Middle frontal gyrus (tissue), 1 donor: Measurements from ENCODE around the gene ZDHHC13.
"Not testable (repeated sequence)": the region's sequence is repeated elsewhere in the genome, so short reads cannot be mapped to it uniquely, and the experiment has no call there.

Experiments used
- DNase-seq: peaks from one replicate; pipeline ENCODE4 v3.0.0-alpha.2; 2015; ENCODE audit warnings: low spot score; ENCODE audit errors: extremely low spot score

Gene ZDHHC13

DNA sequence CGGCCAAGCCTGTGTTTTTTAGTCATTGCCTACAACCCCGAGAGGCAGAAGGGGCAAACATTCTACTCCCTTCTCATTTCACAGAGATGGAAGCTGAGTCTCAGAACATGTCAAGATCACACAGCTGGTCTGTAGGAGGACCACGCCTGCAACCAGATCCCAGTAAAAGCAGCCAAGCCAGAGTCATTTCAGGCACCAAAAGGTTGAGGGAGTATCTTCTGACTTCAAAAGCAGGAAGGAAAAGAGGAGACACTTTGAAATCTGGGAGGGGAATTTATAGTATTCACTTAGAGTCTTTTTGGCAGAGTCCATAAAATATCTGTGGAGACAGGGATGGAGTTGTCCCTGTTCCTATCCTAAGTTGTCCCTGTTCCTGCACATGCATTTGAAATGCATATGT is 17.9 kb upstream of the ZDHHC13 start:
- DNase-seq, result no peak

DNA sequence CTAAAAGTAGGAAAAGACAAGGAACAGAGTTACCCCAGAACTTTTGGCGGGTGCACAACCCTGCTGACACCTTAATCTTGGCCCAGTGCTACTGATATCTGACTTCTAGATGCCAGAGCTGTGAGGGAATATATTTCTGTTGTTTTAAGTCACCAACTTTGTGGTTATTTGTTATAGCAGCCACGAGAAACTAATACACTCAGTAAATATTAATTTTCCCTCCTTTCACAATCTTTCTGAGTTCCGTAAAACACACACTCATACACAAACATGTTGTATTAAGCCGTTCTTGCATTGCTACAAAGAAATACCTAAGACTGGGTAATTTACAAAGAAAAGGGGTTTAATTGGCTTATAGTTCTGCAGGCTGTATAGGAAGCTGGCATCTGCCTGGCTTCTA is 16.1 kb upstream of the ZDHHC13 start:
- DNase-seq, result no peak

DNA sequence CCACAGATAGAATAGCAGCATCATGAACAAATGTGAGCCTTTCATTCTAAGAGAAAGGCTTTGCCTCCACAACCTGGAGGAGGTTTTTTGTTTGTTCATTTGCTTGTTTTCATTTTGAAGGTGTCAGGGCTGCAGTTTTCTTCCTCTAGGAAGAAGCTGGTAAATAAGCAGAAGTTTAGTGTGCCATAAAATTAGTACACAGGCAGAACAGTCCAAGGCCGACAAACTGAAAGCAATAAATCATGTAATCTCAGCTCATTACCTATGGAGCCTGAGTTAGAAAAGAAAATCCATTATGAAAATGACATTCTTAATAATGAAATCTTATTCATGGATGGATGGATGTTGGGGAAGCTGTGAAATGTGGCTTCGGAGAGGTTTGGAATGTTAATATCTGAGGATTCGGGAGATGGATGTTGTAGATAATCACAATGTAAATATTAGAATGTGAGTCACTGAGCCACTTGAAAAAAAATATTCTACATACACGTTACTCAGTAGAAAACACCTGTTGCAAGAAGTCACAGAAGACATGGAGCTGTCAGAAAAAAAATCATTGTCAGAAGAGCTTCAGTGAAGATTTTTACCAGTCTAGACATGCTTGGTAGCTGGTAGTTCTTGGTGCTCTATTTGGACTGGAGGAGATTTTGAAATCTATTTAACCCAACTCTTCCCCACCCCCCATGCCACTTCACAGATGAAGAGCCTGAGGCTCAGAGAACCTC is 15.0 kb upstream of the ZDHHC13 start:
- no peak for DNase-seq

DNA sequence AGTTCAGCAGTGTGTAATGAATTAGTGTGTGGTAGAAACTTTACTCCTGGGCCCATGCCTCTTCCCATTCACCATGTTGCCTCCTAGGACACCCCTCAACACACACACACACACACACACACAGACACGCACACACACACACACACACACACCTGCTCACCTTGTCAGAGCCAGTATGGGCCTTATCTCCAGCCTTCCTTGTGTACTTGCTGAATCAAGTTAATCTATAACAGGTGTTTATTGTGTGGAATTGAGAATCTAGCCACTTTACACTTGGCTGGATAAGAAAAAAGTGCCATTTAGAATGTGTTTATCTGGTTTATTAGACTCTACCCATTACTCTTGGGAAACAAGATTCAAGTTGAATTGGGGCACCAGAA is 14.5 kb upstream of the ZDHHC13 start:
- no peak for DNase-seq

DNA sequence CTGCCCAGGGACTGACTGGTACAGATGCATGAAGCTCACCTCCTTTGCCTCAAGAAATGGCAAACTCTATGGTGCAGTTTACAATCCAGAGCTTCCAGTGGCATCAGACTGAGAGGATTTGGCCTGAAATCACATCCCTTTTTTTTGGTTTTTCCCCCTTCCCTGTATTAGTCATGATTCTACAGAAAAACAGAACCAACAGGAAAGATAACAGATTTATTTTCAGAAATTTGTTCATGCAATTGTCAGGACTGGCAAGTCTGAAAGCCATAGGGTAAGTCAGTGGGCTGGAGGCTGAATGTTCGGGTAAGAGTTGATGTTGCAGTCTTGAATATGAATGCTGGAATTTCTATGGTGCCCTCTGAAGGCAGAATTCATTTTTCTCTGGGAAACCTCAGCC is 12.0 kb upstream of the ZDHHC13 start:
- no peak for DNase-seq

DNA sequence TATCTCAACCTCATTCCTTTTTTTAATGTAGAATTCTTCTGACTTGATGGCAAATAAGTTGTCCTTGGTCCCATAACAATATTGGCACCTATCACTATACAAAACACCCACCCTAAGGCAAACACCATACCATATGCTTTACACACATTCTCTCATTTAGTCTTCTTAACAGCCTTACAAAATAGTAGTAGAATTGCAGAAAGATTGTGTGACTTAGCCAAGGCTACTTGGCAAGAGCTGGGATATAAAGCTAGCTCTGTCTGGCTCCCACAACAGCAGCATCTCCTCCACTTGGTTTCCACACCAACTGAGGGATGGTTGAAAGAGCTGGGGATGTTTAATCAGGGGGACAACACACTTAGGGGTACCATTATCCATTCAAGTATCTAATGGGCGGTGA is 9.8 kb upstream of the ZDHHC13 start:
- no peak for DNase-seq

DNA sequence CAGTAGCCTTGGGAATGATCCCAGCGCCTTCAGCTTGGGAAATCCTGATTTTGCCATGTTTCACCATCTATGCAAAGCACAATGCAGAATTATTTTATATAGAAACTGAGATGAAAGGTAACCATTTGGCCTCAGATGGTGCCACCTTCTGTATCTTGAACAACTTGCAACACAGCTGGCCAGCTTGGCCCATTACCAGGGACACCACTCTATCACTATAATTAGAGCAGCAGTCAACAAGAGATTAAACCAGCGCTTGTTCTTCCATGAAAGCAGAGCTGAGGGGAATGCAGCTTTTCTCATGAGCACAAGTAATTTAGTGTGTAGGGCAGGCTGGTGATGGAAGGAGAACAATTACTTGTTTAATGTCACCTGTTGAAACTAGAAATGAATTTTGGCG is 6.7 kb upstream of the ZDHHC13 start:
- no peak for DNase-seq

DNA sequence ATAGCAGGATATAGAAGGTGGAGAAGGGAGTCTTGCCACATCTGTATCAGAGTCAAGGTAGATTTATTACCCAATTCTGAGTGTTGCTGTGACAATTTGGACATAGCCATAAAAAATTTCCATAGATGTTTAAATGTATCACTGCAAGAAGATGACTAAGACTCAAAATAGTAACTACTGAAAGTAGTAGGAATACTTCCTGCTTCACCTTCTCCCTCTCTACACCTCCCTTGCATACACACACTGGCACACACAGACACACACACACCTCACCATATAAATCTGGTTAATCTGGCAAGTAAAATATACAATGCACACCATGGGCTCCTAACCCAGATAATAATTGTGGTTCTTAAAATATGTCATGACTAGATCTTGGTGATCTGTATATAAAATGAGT is 5.2 kb upstream of the ZDHHC13 start:
- no peak for DNase-seq

DNA sequence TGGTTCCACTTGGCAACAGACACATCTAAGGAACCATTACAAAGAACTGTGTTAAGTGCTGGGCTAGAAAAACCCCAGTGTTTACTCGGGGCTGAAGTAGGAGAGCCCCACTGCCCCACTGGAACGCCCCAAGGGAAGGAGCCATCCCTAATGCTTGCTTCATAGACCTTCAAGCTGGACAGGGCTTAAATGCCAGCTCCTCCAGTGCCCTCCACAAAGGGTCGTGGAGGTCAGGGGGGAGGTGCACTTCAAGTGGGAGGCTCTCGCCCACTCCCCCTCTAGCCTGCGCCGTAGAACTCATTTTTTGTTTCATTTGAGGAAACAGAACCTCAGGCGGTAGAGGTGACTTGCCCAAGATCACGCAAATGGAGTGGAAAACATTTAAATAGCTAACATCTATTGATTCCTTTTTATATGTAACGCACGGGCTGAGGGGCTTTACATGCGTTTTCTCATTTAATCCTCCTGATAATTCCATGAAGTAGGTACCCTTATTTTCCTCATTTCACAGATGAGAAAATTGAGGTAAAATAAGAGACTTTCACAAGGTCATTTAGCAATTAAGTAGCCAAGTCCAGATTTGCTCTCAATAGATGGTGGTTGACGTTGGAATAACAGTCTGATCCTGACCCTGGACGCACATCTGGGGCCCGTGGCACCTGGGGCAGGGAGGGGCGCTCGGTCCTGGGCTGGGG is 545 bp upstream of the ZDHHC13 start:
- no peak for DNase-seq

DNA sequence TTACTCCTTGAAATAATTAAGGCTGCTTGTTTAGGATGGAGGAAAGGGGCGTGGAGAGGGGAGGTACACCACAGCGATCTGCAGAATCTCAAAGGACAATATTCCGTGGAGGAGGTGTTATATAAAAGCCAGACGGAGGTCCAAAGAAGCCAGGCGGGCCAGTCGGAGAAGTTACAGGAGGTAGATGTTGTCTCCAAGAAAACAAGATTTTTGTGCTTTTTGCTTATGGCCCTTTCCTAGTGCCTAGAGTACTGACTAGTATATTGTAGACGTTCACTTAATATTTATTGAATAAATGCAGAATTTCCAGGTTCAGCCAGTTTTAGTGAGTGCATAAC is 761 bp downstream of the ZDHHC13 start:
- DNase-seq, result no peak

DNA sequence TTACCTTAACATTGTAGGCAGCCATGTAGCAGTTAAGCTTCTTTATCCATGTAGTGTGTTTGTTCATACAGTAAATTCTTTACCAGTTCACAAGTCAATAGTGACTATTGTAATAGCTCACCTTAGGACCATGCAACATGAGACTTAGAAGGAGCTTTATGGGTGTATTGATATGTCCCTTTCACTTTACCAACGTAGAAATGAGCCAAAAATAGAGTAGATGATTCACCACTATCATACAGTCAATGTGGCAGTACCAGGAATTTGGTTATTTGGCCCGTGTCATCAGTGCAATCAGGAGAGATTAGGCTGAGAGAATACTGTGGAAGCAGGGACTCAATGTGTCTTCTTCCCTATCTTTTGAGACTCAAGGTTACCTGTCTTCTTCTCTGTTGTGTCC is 4.7 kb downstream of the ZDHHC13 start:
- DNase-seq, result no peak

DNA sequence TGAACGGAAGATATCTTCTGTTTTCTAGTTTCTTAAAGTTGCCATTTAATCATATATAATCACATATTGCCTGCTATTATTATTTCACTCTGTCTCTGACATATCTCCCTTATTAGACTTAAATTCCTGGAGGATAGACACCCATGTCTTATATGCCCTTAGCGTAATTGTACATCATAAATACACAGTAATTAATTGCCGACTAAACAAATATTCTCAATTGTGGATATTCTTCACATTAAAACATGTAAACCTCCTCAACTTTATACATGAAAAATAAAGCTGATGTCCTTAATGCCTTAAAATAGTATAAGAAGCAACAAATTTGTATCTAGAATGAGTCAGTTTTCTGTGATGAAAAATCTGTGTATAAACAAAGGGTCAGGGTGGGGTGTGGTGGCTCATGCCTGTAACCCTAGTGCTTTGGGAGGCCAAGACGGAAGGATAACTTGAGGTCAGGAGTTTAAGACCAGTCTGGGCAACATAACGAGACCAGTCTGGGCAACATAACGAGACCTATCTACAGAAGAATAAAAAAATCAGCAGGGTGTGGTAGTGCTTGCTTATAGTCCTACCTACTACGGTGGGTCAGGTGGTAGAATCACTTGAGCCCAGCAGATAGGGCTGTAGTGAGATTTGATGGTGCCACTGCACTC is 6.1 kb downstream of the ZDHHC13 start:
- no peak for DNase-seq

DNA sequence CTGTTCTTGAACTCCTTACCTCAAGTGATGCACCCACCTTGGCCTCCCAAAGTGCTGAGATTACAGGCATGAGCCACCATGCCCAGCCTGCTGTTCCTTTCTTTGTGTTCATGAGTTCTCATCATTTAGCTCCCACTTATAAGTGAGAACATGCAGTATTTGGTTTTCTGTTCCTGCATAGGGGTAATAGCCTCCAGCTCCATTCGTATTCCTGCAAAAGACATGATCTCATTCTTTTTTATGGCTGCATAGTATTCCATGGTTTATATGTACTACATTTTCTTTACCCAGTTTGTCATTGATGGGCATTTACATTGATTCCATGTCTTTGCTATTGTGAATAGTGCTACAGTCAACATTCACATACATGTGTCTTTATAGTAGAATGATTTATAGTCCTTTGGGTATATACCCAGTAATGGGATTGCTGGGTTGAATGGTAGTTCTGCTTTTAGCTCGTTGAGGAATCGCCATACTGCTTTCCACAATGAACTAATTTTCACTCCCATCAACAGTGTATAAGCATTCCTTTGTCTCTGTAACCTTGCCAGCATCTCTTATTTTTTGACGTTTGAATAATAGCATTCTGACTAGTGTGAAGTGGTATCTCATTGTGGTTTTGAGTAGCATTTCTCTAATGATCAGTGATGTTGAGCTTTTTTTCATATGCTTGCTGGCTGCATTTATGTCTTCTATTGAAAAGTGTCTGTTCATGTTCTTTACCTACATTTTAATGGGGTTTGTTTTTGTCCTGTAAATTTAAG is 9.8 kb downstream of the ZDHHC13 start:
- DNase-seq, result not testable (repeated sequence)

DNA sequence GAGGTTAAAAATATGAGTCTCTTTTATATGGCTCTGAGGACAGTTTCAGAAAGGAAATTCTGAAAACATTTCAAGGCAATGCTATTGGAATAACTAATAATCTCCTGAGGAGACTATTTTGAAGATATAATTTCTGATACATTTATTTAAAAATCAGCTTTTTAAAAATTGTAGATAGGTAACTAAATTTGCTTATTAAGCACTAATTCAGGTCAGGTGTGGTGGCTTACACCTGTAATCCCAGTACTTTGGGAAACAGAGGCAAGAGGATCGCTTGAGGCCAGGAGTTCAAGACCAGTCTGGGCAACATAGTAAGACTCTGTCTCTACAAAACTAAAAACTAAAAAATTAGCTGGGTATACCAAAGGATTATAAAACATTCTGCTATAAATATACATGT is 17.0 kb downstream of the ZDHHC13 start:
- DNase-seq, result no peak

DNA sequence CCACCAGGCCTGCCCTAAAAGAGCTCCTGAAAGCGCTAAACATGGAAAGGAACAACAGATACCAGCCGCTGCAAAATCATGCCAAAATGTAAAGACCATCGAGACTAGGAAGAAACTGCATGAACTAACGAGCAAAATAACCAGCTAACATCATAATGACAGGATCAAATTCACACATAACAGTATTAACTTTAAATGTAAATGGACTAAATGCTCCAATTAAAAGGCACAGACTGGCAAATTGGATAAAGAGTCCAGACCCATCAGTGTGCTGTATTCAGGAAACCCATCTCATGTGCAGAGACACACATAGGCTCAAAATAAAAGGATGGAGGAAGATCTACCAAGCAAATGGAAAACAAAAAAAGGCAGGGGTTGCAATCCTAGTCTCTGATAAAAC is 19.9 kb downstream of the ZDHHC13 start:
- not testable (repeated sequence) for DNase-seq

DNA sequence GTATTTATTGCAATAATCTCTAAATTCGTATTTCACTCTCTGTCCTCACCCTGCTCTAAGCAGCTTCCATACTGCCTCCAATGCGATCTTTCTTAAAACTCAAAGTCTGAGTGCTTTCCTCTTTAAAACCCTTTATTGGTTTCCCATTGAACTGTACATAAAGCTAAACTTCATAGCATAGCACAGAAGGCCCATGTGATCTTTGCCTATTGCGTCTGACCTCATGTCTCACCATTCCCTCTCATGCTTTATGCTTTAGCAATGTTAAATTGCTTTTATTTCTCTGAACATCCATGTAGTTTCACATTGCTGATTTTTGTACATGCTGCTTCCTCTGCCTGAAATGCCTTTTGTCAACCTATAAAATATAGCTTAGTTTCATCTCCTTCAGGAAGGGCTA is 28.4 kb downstream of the ZDHHC13 start:
- no peak for DNase-seq

DNA sequence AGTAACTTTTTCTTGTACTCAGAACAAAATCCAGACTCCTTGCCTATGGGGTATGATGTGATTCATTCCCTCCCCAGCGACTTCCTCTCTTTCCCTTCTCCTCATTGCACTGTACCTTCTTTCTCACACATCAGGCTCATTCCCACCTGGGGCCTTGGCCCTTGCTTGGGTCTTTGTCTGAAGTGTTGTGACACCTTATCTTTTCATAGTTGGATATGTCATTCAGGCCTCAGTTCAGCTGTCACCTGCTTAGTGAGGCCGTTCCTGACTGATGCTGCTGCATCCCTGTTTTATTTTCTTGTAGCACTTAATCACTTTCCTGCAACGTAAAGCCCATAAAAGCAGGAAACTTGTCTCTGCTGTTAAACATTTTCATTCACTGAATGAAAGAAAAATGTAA is 39.9 kb downstream of the ZDHHC13 start:
- no peak for DNase-seq

DNA sequence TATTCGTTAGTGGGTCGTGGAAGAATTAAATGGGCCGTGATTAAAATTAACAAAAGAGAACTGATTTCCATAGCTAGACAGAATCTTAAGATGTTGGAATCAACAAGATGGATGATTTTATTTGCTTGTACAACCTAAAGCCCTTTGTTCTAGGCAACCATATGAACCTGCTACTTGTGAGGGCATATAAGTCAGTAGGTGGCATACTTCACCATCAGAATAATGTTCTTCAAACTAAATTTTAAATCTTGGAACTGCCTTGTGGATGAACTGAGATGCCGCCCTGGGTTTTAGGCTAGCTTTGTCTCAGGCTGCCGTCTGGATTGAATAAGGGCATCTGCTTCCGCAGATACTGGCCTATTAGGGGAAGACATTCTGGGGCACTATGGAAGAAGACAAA is 43.9 kb downstream of the ZDHHC13 start:
- DNase-seq, result no peak

DNA sequence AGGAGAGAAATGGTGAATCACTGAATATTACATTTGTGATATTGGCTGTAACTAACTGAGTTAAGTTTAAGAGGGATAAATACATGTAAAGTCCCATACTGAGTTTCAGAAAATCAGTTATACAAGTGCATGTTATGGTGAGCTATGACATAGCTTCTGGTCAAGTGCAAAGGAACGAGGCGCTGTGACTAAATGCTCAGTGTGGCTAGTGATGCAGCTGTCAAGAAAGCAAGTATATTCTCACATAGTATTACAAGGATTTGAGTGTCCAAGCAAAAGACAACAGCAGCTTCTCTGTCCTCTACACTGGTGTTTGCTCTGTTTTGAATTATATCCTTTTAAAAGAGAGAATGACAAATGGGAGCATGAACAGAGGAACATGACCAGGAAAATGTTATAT is 44.7 kb downstream of the ZDHHC13 start:
- DNase-seq, result no peak

DNA sequence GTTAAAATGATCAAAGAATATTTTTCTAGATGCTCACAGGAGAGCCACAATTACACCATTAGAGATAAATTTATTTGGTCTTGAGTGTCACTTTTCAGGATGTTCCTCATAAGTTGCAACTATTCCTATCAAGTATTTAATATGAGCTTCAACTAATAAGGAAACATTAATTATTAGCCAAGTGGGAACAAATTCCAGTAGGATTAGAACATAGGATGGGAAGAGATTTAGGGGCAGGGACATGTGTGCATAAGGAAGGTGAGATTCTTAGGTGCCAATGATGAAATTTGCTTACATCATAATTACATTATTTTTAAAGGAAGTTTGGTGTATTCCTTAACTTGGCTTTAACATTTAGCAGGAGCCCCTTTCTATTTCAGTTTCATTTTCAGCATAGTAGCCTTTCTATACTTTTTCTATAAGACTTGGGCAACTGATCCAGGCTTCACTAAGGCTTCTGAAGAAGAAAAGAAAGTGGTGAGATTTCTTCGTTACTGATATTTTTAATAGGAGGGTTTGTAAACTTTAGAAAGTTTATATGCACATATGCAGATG is 46.1 kb downstream of the ZDHHC13 start:
- no peak for DNase-seq

DNA sequence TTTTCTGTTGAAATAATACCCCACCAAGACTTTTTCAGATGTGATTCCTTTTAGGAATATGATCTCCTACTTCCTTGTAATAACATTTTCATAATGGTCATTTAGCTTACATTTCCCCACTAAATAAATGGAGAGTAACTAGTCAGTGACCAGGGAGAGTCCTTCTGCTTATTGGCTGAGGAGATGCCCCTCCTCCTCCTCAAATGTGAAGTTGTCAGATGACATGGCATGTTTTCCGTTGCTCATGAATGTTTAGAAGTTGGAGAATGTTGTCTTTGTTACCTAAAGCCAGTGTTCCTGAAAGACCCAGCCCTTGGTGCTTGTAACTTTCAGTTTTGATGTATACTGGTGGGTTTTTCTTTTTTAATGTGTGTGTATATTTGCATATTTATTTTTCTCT is 46.6 kb downstream of the ZDHHC13 start:
- DNase-seq, result no peak
